Fibroblast of lung (primary cell): ENCODE data around the gene CYSTM1. TPM values are rescaled to one million over a fixed set of nuclear protein-coding genes. Genes with fewer than 3 reads are reported as not detected.

Source experiments
- DNase-seq, 2 donors: peaks; one replicate each; pipeline versions ENCODE4 v3.0.0 to v3.0.0-alpha.2; 2010; ENCODE audit warnings: low read depth in 2 of 2
- H2AFZ ChIP-seq: 2 replicates; pipeline ENCODE4 v1.5.1; 2012; ENCODE audit warnings: low read length, control low read depth, inconsistent platforms
- H3K27ac ChIP-seq: 2 replicates; pipeline ENCODE4 v1.5.1; 2011; ENCODE audit warnings: low read length, control low read depth; ENCODE audit not compliant: insufficient read depth
- H3K27me3 ChIP-seq: 2 replicates; pipeline ENCODE4 v1.5.1; 2011; ENCODE audit warnings: mild to moderate bottlenecking, low read length; ENCODE audit not compliant: control insufficient read depth, insufficient read depth
- H3K36me3 ChIP-seq: 2 replicates; pipeline ENCODE4 v1.5.1; 2011; ENCODE audit warnings: low read length; ENCODE audit not compliant: control insufficient read depth, insufficient read depth
- H3K4me1 ChIP-seq: 2 replicates; pipeline ENCODE4 v1.5.1; 2011; ENCODE audit warnings: low read length; ENCODE audit not compliant: control insufficient read depth, insufficient read depth; ENCODE audit errors: extremely low read depth
- H3K4me2 ChIP-seq: 2 replicates; pipeline ENCODE4 v1.5.1; 2011; ENCODE audit warnings: low read length, control low read depth; ENCODE audit not compliant: insufficient read depth; ENCODE audit errors: extremely low read depth
- H3K4me3 ChIP-seq, 4 experiments: fragments of 200-600 bp in 1 of 4; sonication (generic) in 1 of 4; replicated peaks in 1 of 4; 2 replicates each; pipeline ENCODE4 v1.5.1; 2011 to 2016; ENCODE audit warnings: low read length in 4 of 4, low read depth in 3 of 4, mild to moderate bottlenecking in 3 of 4, control low read depth in 2 of 4, inconsistent platforms in 1 of 4, mixed read lengths in 1 of 4; ENCODE audit not compliant: insufficient read depth in 1 of 4; ENCODE audit errors: control extremely low read depth in 1 of 4
- H3K79me2 ChIP-seq: 2 replicates; pipeline ENCODE4 v1.5.1; 2012; ENCODE audit warnings: mild to moderate bottlenecking, low read length, inconsistent platforms; ENCODE audit not compliant: control insufficient read depth, insufficient read depth
- H3K9ac ChIP-seq: 2 replicates; pipeline ENCODE4 v1.5.1; 2011; ENCODE audit warnings: mild to moderate bottlenecking, low read length, control low read depth; ENCODE audit not compliant: insufficient read depth
- H3K9me3 ChIP-seq: 2 replicates; pipeline ENCODE4 v1.5.1; 2012; ENCODE audit warnings: low read depth, low read length; ENCODE audit not compliant: control insufficient read depth, insufficient read depth
- H4K20me1 ChIP-seq: 2 replicates; pipeline ENCODE4 v1.5.1; 2011; ENCODE audit warnings: low read length; ENCODE audit not compliant: control insufficient read depth, insufficient read depth; ENCODE audit errors: extremely low read depth
- CTCF ChIP-seq, 2 donors: IDR thresholded peaks in 1 of 2; conservative IDR thresholded peaks in 1 of 2; 1 replicate in 1 of 2; 2 replicates in 1 of 2; pipeline ENCODE4 v1.5.1; 2011 to 2012; ENCODE audit warnings: low read length in 2 of 2, control low read depth in 1 of 2, inconsistent platforms in 1 of 2, low read depth in 1 of 2, mild to moderate bottlenecking in 1 of 2
- EZH2 ChIP-seq: IDR thresholded peaks from 2 replicates; pipeline ENCODE4 v1.5.1; 2012; ENCODE audit warnings: low read length, control low read depth, mild to moderate bottlenecking; ENCODE audit errors: missing control alignments
- polyA plus RNA-seq, 2 donors: library from polyadenylated mRNA; depleted of rRNA in 1 of 2; stranded (reverse) in 1 of 2; unstranded in 1 of 2; fragments of >200 nt; gene quantifications; 2 replicates each; pipeline ENCODE4 v1.2.1, GENCODE V29; 2011 to 2012; ENCODE audit warnings: missing spikeins in 1 of 2
- total RNA-seq: library from RNA; depleted of rRNA; stranded (reverse); fragments of >200 nt; gene quantifications from 2 replicates; pipeline ENCODE4 v1.2.1, GENCODE V29; 2014

Gene CYSTM1
- total and polyA plus RNA-seq, 2 donors (not counting 1 experiment from before 2014, with no cell fraction given), result 24.3 to 35.8 TPM

- Histone ChIP-seq H3K4me3 (no peak overlapping the region), H3K27me3 (no peaks in the 10 kb centered on the region), H3K9ac (no peak overlapping the region), H3K79me2 (peaks cover 23% of the 10 kb centered on the region), H3K9me3 (no peaks in the 10 kb centered on the region), H3K4me1 (no peaks in the 10 kb centered on the region), H4K20me1 (no peaks in the 10 kb centered on the region), H3K27ac (no peak overlapping the region), H2AFZ (no peak overlapping the region), H3K36me3 (no peaks in the 10 kb centered on the region), H3K4me2 (no peak overlapping the region)
- no peak for DNase-seq
- TF ChIP-seq CTCF (conservative IDR thresholded peaks at IDR 0.05 in 1 of 2, IDR thresholded peaks at IDR 0.05 in 1 of 2; ENCODE audit: low read depth in 1 of 2, low read length in 2 of 2) (no peak), EZH2 (no peak)
These were observed 109.0 kb downstream of the CYSTM1 start for GRCh38 chr5:140284013-140284412.

- no peak overlapping the region for H2AFZ ChIP-seq
- TF ChIP-seq EZH2, result no peak
- no peak for TF ChIP-seq CTCF (conservative IDR thresholded peaks at IDR 0.05 in 1 of 2, IDR thresholded peaks at IDR 0.05 in 1 of 2; ENCODE audit: low read depth in 1 of 2, low read length in 2 of 2)
- H3K27me3 ChIP-seq, result no peaks in the 10 kb centered on the region
- no peak for DNase-seq
- no peaks in the 10 kb centered on the region for H3K4me1 ChIP-seq
- no peaks in the 10 kb centered on the region for H3K9me3 ChIP-seq
- no peak overlapping the region for H3K9ac ChIP-seq
- H3K4me2 ChIP-seq, result no peak overlapping the region
- no peak overlapping the region for H3K4me3 ChIP-seq
- no peaks in the 10 kb centered on the region for H3K36me3 ChIP-seq
- peaks cover 42% of the 10 kb centered on the region for H3K79me2 ChIP-seq
- no peaks in the 10 kb centered on the region for H4K20me1 ChIP-seq
- no peak overlapping the region for H3K27ac ChIP-seq
These were observed 111.4 kb downstream of the CYSTM1 start for GRCh38 chr5:140286424-140286823.

GRCh38 chr5:140287801-140288521, 113.0 kb downstream of the CYSTM1 start:
- TF ChIP-seq EZH2 (no peak), CTCF (conservative IDR thresholded peaks at IDR 0.05 in 1 of 2, IDR thresholded peaks at IDR 0.05 in 1 of 2; ENCODE audit: low read depth in 1 of 2, low read length in 2 of 2) (no peak)
- Histone ChIP-seq H3K36me3 (no peaks in the 10 kb centered on the region), H4K20me1 (no peaks in the 10 kb centered on the region), H3K4me2 (no peak overlapping the region), H2AFZ (no peak overlapping the region), H3K4me3 (no peak overlapping the region), H3K79me2 (peaks cover 49% of the 10 kb centered on the region), H3K27me3 (no peaks in the 10 kb centered on the region), H3K27ac (no peak overlapping the region), H3K9me3 (no peaks in the 10 kb centered on the region), H3K9ac (no peak overlapping the region), H3K4me1 (peaks cover 3% of the 10 kb centered on the region)
- peak in 1 of 2 donors; percentile 33 for DNase-seq
